WTC11 (cell line): ENCODE results near the gene IRAK1. TPM values are rescaled to one million over a fixed set of nuclear protein-coding genes. Genes with fewer than 3 reads are reported as not detected.

Experiments
- ATAC-seq: fragments of 200-7000 bp; cut with Tn5 transposase; 2 replicates; pipeline ENCODE4 v1.10.0; 2021; ENCODE audit warnings: mild to moderate bottlenecking, moderate library complexity
- CTCF ChIA-PET: fragments of 300-600 bp; sonication (Branson Sonifier 250); formaldehyde crosslinking; loops from one replicate; lab custom pipeline; 2021; ENCODE audit warnings: antibody characterized with exemption; lab: Charles Lee
- POLR2A ChIA-PET: fragments of 350-600 bp; sonication (Branson Sonifier 250); formaldehyde crosslinking; loops from one replicate; lab custom pipeline; 2021; ENCODE audit warnings: antibody characterized with exemption; lab: Charles Lee
- DNase-seq: peaks from one replicate; pipeline ENCODE4 v3.0.0; 2021; ENCODE audit warnings: low spot score
- H3K27ac Mint-ChIP-seq: 2 replicates; pipeline ENCODE4 v1.8.0; 2021; ENCODE audit warnings: mixed read lengths
- H3K27me3 Mint-ChIP-seq: 2 replicates; pipeline ENCODE4 v1.8.0; 2021; ENCODE audit warnings: low read depth, mild to moderate bottlenecking, moderate library complexity, mixed read lengths
- H3K36me3 Mint-ChIP-seq: 2 replicates; pipeline ENCODE4 v1.8.0; 2021; ENCODE audit warnings: mixed read lengths
- H3K4me1 Mint-ChIP-seq: 2 replicates; pipeline ENCODE4 v1.8.0; 2022; ENCODE audit warnings: mixed read lengths
- H3K4me3 Mint-ChIP-seq: 2 replicates; pipeline ENCODE4 v1.8.0; 2021; ENCODE audit warnings: mild to moderate bottlenecking, moderate library complexity, mixed read lengths
- H3K9me3 Mint-ChIP-seq: 2 replicates; pipeline ENCODE4 v1.8.0; 2021; ENCODE audit warnings: mixed read lengths
- ARID4B ChIP-seq: sonication (generic); formaldehyde crosslinking; IDR thresholded peaks from 2 replicates; pipeline ENCODE4 v1.8.0; 2023; ENCODE audit warnings: missing genetic modification reagents, mild to moderate bottlenecking, borderline replicate concordance
- CBFB ChIP-seq: sonication (generic); formaldehyde crosslinking; IDR thresholded peaks from 2 replicates; pipeline ENCODE4 v1.8.1; 2022; ENCODE audit warnings: mild to moderate bottlenecking, low read depth, missing genetic modification reagents
- CREM ChIP-seq: sonication (generic); formaldehyde crosslinking; IDR thresholded peaks from 2 replicates; pipeline ENCODE4 v1.8.1; 2022; ENCODE audit warnings: mild to moderate bottlenecking, missing genetic modification reagents, moderate library complexity
- ETV6 ChIP-seq: sonication (generic); formaldehyde crosslinking; IDR thresholded peaks from 2 replicates; pipeline ENCODE4 v1.8.1; 2022; ENCODE audit warnings: mild to moderate bottlenecking, missing genetic modification reagents
- GABPB1 ChIP-seq: sonication (generic); formaldehyde crosslinking; IDR thresholded peaks from 2 replicates; pipeline ENCODE4 v1.8.1; 2023; ENCODE audit warnings: mild to moderate bottlenecking, missing genetic modification reagents
- JUN ChIP-seq: sonication (generic); formaldehyde crosslinking; IDR thresholded peaks from 2 replicates; pipeline ENCODE4 v1.8.0; 2023; ENCODE audit warnings: mild to moderate bottlenecking, missing genetic modification reagents
- MAX ChIP-seq: sonication (generic); formaldehyde crosslinking; IDR thresholded peaks from 2 replicates; pipeline ENCODE4 v1.8.0; 2022; ENCODE audit warnings: mild to moderate bottlenecking, missing genetic modification reagents
- MYBL2 ChIP-seq: sonication (generic); formaldehyde crosslinking; IDR thresholded peaks from 2 replicates; pipeline ENCODE4 v1.8.1; 2023; ENCODE audit warnings: mild to moderate bottlenecking, moderate library complexity, missing genetic modification reagents
- NFATC4 ChIP-seq: fragments of 250-450 bp; sonication (Bioruptor Pico); IDR thresholded peaks from 2 replicates; pipeline ENCODE4 v1.9.0; 2021; ENCODE audit warnings: mild to moderate bottlenecking
- NFE2L1 ChIP-seq: sonication (generic); formaldehyde crosslinking; IDR thresholded peaks from 2 replicates; pipeline ENCODE4 v1.8.1; 2023; ENCODE audit warnings: missing genetic modification reagents
- OVOL2 ChIP-seq: fragments of 250-450 bp; sonication (Bioruptor Pico); IDR thresholded peaks from 2 replicates; pipeline ENCODE4 v1.9.0; 2021; ENCODE audit warnings: mild to moderate bottlenecking, borderline replicate concordance
- PRRX2 ChIP-seq: fragments of 250-450 bp; sonication (Bioruptor Pico); IDR thresholded peaks from 2 replicates; pipeline ENCODE4 v1.8.0; 2021; ENCODE audit warnings: mild to moderate bottlenecking
- RELA ChIP-seq: sonication (generic); formaldehyde crosslinking; IDR thresholded peaks from 2 replicates; pipeline ENCODE4 v1.8.1; 2022; ENCODE audit warnings: missing genetic modification reagents, mild to moderate bottlenecking, borderline replicate concordance
- SOX15 ChIP-seq: fragments of 250-450 bp; sonication (Bioruptor Pico); IDR thresholded peaks from 2 replicates; pipeline ENCODE4 v1.9.0; 2021; ENCODE audit warnings: mild to moderate bottlenecking
- USF2 ChIP-seq: sonication (generic); formaldehyde crosslinking; IDR thresholded peaks from 2 replicates; pipeline ENCODE4 v1.8.1; 2023; ENCODE audit warnings: mild to moderate bottlenecking, missing genetic modification reagents, moderate library complexity
- ZBTB43 ChIP-seq: sonication (generic); formaldehyde crosslinking; IDR thresholded peaks from 2 replicates; pipeline ENCODE4 v1.8.1; 2023; ENCODE audit warnings: mild to moderate bottlenecking, missing genetic modification reagents
- ZNF121 ChIP-seq: sonication (generic); formaldehyde crosslinking; IDR thresholded peaks from 2 replicates; pipeline ENCODE4 v1.8.0; 2023; ENCODE audit warnings: missing genetic modification reagents
- ZNF138 ChIP-seq: sonication (generic); formaldehyde crosslinking; conservative IDR thresholded peaks from 2 replicates; pipeline ENCODE4 v1.8.1; 2022; ENCODE audit warnings: mild to moderate bottlenecking, moderate library complexity, missing genetic modification reagents
- ZNF232 ChIP-seq: sonication (generic); formaldehyde crosslinking; IDR thresholded peaks from 2 replicates; pipeline ENCODE4 v1.8.0; 2022; ENCODE audit warnings: mild to moderate bottlenecking, missing genetic modification reagents
- ZNF423 ChIP-seq: fragments of 250-450 bp; sonication (Bioruptor Pico); IDR thresholded peaks from 2 replicates; pipeline ENCODE4 v2.1.2; 2022; ENCODE audit warnings: mild to moderate bottlenecking, moderate library complexity
- ZNF425 ChIP-seq: fragments of 250-450 bp; sonication (Bioruptor Pico); conservative IDR thresholded peaks from 2 replicates; pipeline ENCODE4 v1.9.0; 2021; ENCODE audit warnings: mild to moderate bottlenecking
- ZNF671 ChIP-seq: fragments of 250-450 bp; sonication (Bioruptor Pico); IDR thresholded peaks from 2 replicates; pipeline ENCODE4 v1.8.0; 2021; ENCODE audit warnings: mild to moderate bottlenecking
- total RNA-seq: library from RNA; stranded (reverse); gene quantifications from 3 replicates; pipeline ENCODE4 v1.2.3, GENCODE V29; 2021

The IRAK1 gene
- total RNA-seq, 1 experiment from 2014 or later = 32.1 TPM

- no peak for DNase-seq
- POLR2A ChIA-PET = interaction anchor here (0.9 kb wide), 1 partner anchor 40 kb away, joined by 4 read pairs; the partner anchor contains the start of gene TMEM187
- Mint-ChIP-seq H3K4me3 (no peak overlapping the region), H3K36me3 (peaks cover 5% of the 10 kb centered on the region), H3K4me1 (peaks cover 12% of the 10 kb centered on the region), H3K27me3 (no peaks in the 10 kb centered on the region), H3K9me3 (no peaks in the 10 kb centered on the region), H3K27ac (no peak overlapping the region)
- TF ChIP-seq ZBTB43 (no peak), ZNF138 (CRISPR knock-in tag) (no peak), ZNF423 (CRISPR knock-in tag) (no peak), MYBL2 (no peak), PRRX2 (CRISPR knock-in tag) (no peak), ETV6 (no peak), JUN (no peak), CBFB (CRISPR knock-in tag) (no peak), ZNF232 (no peak), RELA (CRISPR knock-in tag) (no peak), ZNF671 (CRISPR knock-in tag) (no peak), ZNF121 (CRISPR knock-in tag) (no peak), ARID4B (CRISPR knock-in tag) (no peak), USF2 (no peak), NFE2L1 (CRISPR knock-in tag) (no peak), OVOL2 (no peak), SOX15 (CRISPR knock-in tag) (no peak)
- CTCF ChIA-PET = interaction anchor here (1.0 to 2.3 kb wide), 16 partner anchors 9 to 88 kb away, joined by 3 to 14 read pairs (median 5); partner anchors contain the start of gene MECP2
- no peak for ATAC-seq
Measured at GRCh38 chrX:154013001-154013421, 6.7 kb downstream of the IRAK1 start.

- H3K27me3 Mint-ChIP-seq = no peaks in the 10 kb centered on the region
- ChIA-PET CTCF (interaction anchor here (0.6 to 2.3 kb wide), 9 partner anchors 8 to 81 kb away, joined by 3 to 14 read pairs (median 6); no protein-coding TSS in a partner anchor), POLR2A (interaction anchor here (0.9 kb wide), 1 partner anchor 40 kb away, joined by 4 read pairs; the partner anchor contains the start of gene TMEM187)
- peaks cover 12% of the 10 kb centered on the region for H3K4me1 Mint-ChIP-seq
- no peak overlapping the region for H3K4me3 Mint-ChIP-seq
- no peaks in the 10 kb centered on the region for H3K9me3 Mint-ChIP-seq
- H3K36me3 Mint-ChIP-seq = peaks cover 5% of the 10 kb centered on the region
- H3K27ac Mint-ChIP-seq = no peak overlapping the region
- DNase-seq (no peak), ATAC-seq (no peak)
- TF ChIP-seq MAX (CRISPR knock-in tag) = no peak
- TF ChIP-seq NFATC4 (CRISPR knock-in tag) = no peak
- TF ChIP-seq ETV6 = no peak
- TF ChIP-seq RELA (CRISPR knock-in tag) = no peak
- no peak for TF ChIP-seq ZNF232
- TF ChIP-seq ZNF425 (CRISPR knock-in tag) = no peak
- no peak for TF ChIP-seq CREM (CRISPR knock-in tag)
- TF ChIP-seq GABPB1 (CRISPR knock-in tag) = no peak
Measured at GRCh38 chrX:154012336-154012991, 7.2 kb downstream of the IRAK1 start.
